DND-41 (cell line): ENCODE results near the gene TSSC4.

ENCODE experiments used
- CTCF ChIP-seq: IDR thresholded peaks from 2 replicates; pipeline ENCODE4 v1.5.1; 2012; ENCODE audit warnings: borderline replicate concordance, low read length, moderate library complexity, mild to moderate bottlenecking; ENCODE audit not compliant: poor library complexity, severe bottlenecking; ENCODE audit errors: extremely low read depth
- EZH2 ChIP-seq: IDR thresholded peaks from 3 replicates; pipeline ENCODE4 v1.6.1; 2012; ENCODE audit warnings: borderline replicate concordance, low read depth, mild to moderate bottlenecking, moderate library complexity, low read length, inconsistent platforms; ENCODE audit not compliant: severe bottlenecking

- TF ChIP-seq CTCF (no peak), EZH2 (no peak)
These were observed 16.4 kb upstream of the TSSC4 start for GRCh38 chr11:2383852-2384804.
